Mammary epithelial cell (primary cell): ENCODE measurements around the gene GALNT7.

Experiments
- EZH2 ChIP-seq: IDR thresholded peaks from 2 replicates; pipeline ENCODE4 v1.6.1; 2012; ENCODE audit warnings: low read length, inconsistent platforms, borderline replicate concordance
- TF ChIP-seq, protein P1 (sequence below), 2 donors: IDR thresholded peaks in 1 of 2; conservative IDR thresholded peaks in 1 of 2; 2 replicates each; pipeline ENCODE4 v1.5.1; 2011 to 2012; ENCODE audit warnings: inconsistent platforms in 2 of 2, low read length in 2 of 2, mild to moderate bottlenecking in 2 of 2, control low read depth in 1 of 2, low read depth in 1 of 2; ENCODE audit not compliant: insufficient read depth in 1 of 2; ENCODE audit errors: extremely low read depth in 1 of 2

DNA sequence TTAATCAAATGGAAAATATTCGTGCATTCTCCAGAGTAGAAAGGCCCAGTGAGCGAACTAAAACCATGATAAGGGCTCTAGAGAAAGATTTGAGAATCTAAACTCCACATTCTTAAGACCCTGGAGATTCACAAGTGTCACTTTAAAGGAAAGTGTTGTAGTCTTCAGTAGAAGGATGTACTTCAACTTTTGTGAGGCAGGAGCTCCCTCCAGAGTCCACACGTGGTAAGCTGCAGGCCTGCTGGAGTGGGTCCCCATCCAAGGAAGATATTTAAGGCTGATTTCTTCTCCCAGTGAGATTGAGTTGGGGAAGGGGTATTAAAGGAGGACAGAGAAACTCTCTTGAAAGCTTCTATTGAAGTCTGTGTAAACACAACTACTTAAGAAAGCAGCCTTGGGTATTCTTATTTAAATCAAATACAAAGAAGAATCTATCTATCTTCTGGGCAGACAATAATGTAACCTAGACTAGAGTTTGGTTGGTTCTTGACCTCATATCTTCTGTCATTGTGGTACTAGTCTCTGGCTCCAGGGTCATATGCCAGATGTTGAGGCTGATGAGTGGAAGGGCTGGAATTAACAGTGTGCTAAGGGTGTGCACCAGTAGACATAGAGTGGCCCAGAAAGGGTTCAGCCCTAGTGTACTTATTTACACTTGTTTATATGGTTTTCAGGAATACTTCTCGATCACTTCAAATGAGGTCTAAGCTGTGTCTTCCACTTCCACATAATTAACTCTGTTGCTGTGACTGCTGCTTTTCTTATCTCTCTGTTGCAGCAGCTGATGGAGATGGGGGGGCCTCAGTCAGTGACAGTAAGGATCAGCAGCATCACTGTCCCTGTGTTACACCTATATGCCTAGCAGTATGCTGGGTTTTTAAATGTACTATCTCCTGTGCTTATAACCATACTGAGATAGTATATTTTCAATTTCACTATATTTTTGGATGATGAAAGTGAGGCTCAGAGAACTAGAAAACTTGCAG, 89.4 kb downstream of the GALNT7 start:
- TF ChIP-seq, protein P1, sequence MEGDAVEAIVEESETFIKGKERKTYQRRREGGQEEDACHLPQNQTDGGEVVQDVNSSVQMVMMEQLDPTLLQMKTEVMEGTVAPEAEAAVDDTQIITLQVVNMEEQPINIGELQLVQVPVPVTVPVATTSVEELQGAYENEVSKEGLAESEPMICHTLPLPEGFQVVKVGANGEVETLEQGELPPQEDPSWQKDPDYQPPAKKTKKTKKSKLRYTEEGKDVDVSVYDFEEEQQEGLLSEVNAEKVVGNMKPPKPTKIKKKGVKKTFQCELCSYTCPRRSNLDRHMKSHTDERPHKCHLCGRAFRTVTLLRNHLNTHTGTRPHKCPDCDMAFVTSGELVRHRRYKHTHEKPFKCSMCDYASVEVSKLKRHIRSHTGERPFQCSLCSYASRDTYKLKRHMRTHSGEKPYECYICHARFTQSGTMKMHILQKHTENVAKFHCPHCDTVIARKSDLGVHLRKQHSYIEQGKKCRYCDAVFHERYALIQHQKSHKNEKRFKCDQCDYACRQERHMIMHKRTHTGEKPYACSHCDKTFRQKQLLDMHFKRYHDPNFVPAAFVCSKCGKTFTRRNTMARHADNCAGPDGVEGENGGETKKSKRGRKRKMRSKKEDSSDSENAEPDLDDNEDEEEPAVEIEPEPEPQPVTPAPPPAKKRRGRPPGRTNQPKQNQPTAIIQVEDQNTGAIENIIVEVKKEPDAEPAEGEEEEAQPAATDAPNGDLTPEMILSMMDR (conservative IDR thresholded peaks at IDR 0.05 in 1 of 2, IDR thresholded peaks at IDR 0.05 in 1 of 2; ENCODE audit: extremely low read depth in 1 of 2, insufficient read depth in 1 of 2, low read depth in 1 of 2, low read length in 2 of 2) = peak; percentile 84 to 91
- no peak for TF ChIP-seq EZH2
